Spinal cord (tissue), 10 donors: ENCODE results near the gene LRRC10B. TPM values are rescaled to one million over a fixed set of nuclear protein-coding genes. Genes with fewer than 3 reads are reported as not detected.

ENCODE experiments used
- DNase-seq, 6 donors: peaks; one replicate each; pipeline versions ENCODE4 v3.0.0 to v3.0.0-alpha.2; 2013 to 2015; ENCODE audit warnings: low spot score in 6 of 6, low read depth in 4 of 6
- H3K27ac ChIP-seq: one replicate; pipeline ENCODE4 v1.5.1; 2013; ENCODE audit warnings: low read depth, low read length, control low read depth
- H3K27me3 ChIP-seq: one replicate; pipeline ENCODE4 v1.6.1; 2013; ENCODE audit warnings: low read length; ENCODE audit not compliant: control insufficient read depth, insufficient read depth
- H3K36me3 ChIP-seq: one replicate; pipeline ENCODE4 v1.6.1; 2013; ENCODE audit warnings: low read length; ENCODE audit not compliant: control insufficient read depth, insufficient read depth
- H3K4me1 ChIP-seq: one replicate; pipeline ENCODE4 v1.6.1; 2013; ENCODE audit warnings: low read length; ENCODE audit not compliant: control insufficient read depth, insufficient read depth
- H3K4me3 ChIP-seq: one replicate; pipeline ENCODE4 v1.5.1; 2013; ENCODE audit warnings: low read depth, low read length, control low read depth
- H3K9me3 ChIP-seq: one replicate; pipeline ENCODE4 v1.6.1; 2013; ENCODE audit warnings: low read length; ENCODE audit not compliant: control insufficient read depth, insufficient read depth
- WGBS: methylation state at CpG from one replicate; pipeline ENCODE4 v1.1.5; 2013; ENCODE audit warnings: missing lambda C conversion rate; ENCODE audit not compliant: insufficient coverage; 5-methylcytosine and 5-hydroxymethylcytosine counted together
- polyA plus RNA-seq, 2 donors: library from polyadenylated mRNA; unstranded; fragments of 120-200 nt; gene quantifications; one replicate each; pipeline ENCODE4 v1.2.1, GENCODE V29; 2013; ENCODE audit not compliant: insufficient read length in 2 of 2
- total RNA-seq, 2 donors: library from RNA; depleted of rRNA in 1 of 2; stranded (reverse); fragments of 120-200 nt in 1 of 2; fragments of >200 nt in 1 of 2; gene quantifications; one replicate each; pipeline versions ENCODE4 v1.2.3 to v1.2.4, GENCODE V29; 2013 to 2014
- donor health status: healthy.

Gene LRRC10B
- total and polyA plus RNA-seq, 4 donors = 1.4 to 11.8 (median 7.3) TPM

DNA sequence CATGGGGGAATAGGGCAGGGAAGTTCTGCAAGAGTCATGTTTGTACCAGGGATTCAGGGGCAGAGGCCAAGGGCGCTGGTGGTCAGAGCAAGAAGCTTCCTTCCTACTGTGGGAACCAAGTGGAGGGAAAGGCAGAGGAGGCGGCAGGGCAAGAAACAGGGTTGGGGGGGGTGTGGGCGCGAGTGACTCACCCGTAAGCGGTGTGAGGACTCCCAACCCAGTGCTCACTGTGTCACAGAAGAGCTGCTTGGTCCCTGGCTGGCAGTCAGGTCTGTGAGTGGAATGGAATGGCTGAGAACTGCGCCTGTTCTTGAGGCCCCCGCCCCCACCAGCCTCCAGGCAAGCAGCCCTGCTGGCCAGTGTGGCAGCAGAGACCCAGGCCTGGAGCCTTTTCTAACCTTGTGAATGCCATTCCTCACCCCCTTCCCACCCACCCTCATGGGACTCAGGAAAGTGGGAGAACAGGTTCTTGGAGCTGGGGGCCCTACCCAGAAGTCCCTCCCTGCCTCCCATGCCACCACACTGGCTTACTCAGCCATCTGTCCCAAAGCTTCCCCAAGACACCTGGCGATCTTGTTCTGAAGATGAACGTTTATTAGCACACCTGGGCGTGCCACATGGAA lies 4.7 kb downstream of the LRRC10B start:
- Histone ChIP-seq H3K27me3 (peaks cover 12% of the 10 kb centered on the region), H3K36me3 (peaks cover 24% of the 10 kb centered on the region), H3K4me1 (peaks cover 72% of the 10 kb centered on the region), H3K27ac (no peak overlapping the region), H3K4me3 (no peak overlapping the region), H3K9me3 (no peaks in the 10 kb centered on the region)
- DNase-seq = no peak
- WGBS = 78% methylated on average over 8 of the region's 11 CpGs

DNA sequence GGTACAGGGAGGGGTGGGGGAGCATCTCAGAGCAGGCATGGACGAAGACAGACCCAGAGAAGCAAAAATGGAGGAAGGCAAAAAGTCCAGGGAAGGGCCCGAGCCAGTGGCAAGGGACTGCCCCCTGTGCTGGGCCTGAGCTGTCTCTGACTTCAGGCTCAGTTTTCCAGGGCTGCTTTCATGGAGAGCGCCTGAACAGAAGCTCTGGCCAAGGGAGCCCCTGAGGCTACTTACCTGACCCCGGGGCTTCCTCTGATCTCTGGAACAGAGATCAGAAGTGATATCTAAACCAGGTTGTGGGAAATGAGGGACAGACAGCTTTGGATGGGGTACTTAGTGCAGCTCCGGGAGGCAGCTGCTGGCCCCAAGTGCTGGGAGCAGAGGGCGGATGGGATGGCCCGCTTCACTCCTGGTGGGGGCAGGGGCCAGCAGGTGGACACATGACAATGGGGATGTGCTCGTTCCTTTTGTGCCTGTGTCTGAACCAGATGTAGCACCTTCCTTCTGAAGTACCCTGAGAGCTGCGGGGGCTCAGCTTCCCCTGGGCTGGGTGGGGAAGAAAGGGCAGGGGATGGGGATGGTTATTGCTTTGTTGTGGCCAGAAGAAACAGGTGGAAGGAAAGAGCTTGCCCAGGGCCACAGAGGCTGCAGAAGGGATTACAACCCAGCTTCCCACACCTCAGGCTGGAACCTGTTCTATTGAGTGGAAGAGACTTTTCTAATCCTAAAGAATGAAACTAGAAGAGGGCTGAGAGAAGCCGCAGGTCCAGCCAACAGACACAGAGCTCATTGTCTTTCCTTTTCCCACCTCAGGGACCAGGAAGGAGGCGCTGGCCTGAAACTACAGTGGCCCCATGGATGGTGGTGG lies 5.7 kb downstream of the LRRC10B start:
- no peaks in the 10 kb centered on the region for H3K9me3 ChIP-seq
- H3K4me1 ChIP-seq = peaks cover 67% of the 10 kb centered on the region
- H3K27me3 ChIP-seq = peaks cover 10% of the 10 kb centered on the region
- no peak overlapping the region for H3K27ac ChIP-seq
- 65% methylated on average over 8 of the region's 11 CpGs for WGBS
- no peak overlapping the region for H3K4me3 ChIP-seq
- DNase-seq = no peak
- peaks cover 31% of the 10 kb centered on the region for H3K36me3 ChIP-seq

DNA sequence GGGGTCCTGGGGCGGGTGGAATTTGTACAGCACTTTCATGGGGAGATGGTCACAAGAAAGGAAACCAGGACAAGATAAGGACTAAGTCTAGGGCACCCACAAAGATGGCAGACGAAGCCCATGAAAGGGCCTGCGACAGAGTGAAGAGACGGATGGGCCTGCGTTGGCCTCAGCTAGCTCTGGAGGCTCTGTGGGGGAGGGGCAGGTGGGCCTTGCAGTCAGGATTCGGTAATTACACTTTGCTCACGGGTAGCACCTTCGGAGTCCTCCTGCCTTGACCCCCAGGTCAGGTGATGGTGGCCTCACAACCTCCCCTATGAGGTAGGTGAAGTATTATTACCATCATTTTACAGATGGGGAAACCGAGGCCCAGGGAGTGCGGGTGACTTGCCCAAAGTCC lies 7.1 kb downstream of the LRRC10B start:
- H3K9me3 ChIP-seq = no peaks in the 10 kb centered on the region
- peaks cover 2% of the 10 kb centered on the region for H3K27me3 ChIP-seq
- peaks cover 26% of the 10 kb centered on the region for H3K36me3 ChIP-seq
- H3K4me3 ChIP-seq = no peak overlapping the region
- 64% methylated on average over 7 of the region's 10 CpGs for WGBS
- peaks cover 54% of the 10 kb centered on the region for H3K4me1 ChIP-seq
- DNase-seq = no peak
- no peak overlapping the region for H3K27ac ChIP-seq

DNA sequence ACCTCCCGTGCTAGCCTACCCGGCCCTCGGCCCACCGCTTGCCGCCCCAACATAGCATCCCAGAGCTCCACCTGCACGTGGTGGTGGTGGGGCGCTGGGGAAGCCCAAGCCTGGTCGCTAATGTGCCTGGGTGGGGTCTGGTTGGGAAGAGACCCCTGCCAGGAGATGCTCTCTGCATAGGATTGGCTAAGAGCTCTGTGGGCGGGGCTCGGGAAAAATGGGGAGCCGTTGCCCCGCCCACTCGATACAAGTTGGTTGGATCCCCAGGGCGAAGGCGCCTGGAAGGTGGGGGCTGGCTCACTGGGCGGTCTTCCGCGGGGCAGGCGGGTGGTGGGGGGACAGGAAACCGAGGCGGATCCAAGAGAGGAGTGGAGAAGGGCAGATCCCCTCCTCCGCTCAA lies 7.6 kb downstream of the LRRC10B start:
- no peak overlapping the region for H3K4me3 ChIP-seq
- peak in 2 of 6 donors; percentile 30 to 61 for DNase-seq
- WGBS = 14% methylated on average over 7 of the region's 22 CpGs
- H3K27ac ChIP-seq = no peak overlapping the region
- peaks cover 49% of the 10 kb centered on the region for H3K4me1 ChIP-seq
- H3K27me3 ChIP-seq = peaks cover 2% of the 10 kb centered on the region
- no peaks in the 10 kb centered on the region for H3K9me3 ChIP-seq
- peaks cover 31% of the 10 kb centered on the region for H3K36me3 ChIP-seq

DNA sequence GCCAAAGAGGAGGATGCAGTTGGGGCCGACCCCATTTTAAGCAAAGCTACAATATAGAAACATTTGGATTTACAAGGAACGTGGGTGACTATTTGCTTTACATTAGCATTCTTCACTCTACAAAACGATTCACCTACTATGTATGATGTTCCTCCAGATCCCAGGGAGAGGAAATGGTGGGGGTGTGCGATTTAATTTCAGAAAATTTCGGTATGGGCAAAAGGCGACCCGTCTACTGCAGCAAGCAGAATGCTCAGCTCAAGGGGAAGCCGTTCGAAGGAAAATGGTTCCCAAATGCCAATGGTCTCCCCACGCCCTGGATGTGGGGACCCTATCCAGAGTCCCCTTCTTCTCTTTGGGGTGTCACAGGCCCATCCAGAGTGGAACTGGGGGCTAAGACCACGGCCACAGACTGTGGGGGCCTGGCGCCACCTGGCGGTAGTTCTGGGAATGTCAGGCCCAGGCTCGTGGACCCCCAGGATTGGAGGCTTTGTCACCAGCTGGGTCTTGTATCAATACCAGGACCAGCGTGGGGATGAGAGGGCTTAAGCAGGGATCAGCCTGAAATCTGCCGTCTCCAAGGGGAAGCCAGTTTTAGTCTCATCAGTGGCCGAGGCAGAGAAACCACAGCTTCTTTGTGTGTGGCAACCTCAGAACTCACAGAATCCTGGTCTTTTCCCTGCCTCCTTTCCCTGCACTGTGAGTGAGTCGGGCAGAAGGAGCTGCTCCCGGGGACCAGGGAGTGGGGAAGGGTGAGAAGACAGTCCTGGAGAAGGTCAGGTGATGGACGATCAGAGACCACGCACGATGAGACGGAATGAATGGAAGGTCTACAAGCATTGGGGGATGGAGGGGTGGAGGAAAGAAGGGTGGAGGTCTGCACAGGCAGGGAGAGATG lies 8.4 kb downstream of the LRRC10B start:
- Histone ChIP-seq H3K36me3 (peaks cover 38% of the 10 kb centered on the region), H3K4me3 (no peak overlapping the region), H3K27me3 (peaks cover 2% of the 10 kb centered on the region), H3K4me1 (peaks cover 42% of the 10 kb centered on the region), H3K27ac (no peak overlapping the region), H3K9me3 (no peaks in the 10 kb centered on the region)
- peak in 2 of 6 donors; percentile 80 to 84 for DNase-seq
- 11% methylated on average over 20 of the region's 23 CpGs for WGBS

DNA sequence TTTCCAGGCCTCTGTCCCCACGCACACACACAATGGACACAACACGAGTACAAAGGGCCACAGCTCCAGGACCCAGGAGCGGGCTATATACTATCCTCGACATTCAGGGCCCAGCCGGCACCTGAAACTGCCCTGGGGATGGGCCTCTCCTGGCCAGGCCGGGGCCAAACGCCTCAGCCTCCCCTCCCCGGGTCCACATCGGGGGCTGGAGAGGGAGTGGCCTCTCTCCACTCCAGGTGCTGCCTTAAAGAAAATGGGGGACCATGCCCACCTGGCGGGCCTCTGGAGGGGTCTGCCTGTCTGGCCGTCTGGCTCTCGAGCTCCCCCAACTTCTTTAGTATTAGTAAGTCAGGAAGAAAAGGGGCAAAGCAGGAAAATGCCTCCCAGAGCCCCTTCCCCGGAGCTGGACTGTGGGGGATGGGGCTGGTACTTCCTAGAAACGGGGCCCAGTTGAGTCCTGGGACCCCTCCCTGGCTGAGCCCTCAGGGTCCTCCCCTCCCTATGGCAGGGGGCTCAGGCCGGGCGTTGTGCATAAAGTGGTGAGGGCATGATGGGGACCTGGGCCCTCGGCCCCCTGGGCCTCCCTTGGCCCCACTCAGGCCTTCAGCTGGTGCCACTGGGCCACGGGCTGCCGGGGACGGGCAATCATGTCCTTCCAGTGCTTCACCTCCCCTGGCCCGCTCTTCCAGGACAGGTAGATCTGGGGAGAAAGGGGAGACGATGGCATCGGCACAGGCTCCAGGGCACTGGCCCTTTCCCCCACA lies 9.7 kb downstream of the LRRC10B start:
- no peak overlapping the region for H3K27ac ChIP-seq
- no peak overlapping the region for H3K4me3 ChIP-seq
- peaks cover 2% of the 10 kb centered on the region for H3K27me3 ChIP-seq
- 75% methylated on average over 12 of the region's 23 CpGs for WGBS
- peaks cover 40% of the 10 kb centered on the region for H3K36me3 ChIP-seq
- no peaks in the 10 kb centered on the region for H3K9me3 ChIP-seq
- no peak for DNase-seq
- H3K4me1 ChIP-seq = peaks cover 32% of the 10 kb centered on the region

DNA sequence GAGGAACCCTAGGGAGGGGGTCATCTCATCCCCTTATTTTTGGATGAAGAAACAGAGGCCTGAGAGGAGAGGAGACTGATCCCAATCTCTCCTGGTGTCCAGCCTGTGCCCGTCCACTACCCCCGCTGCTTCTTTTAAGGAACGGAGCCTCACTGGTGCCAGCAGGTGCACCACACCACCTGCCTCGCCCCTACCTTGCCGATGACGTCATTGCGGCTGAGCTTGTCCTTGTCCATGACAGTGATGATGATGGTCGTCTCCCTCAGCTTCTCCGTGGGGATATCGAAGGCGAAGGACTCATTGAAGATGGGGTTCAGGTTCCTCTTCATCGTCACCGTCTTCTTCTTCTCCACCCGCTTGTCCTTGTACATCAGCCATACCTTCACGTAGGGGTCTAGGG lies 14.3 kb downstream of the LRRC10B start:
- Histone ChIP-seq H3K9me3 (no peaks in the 10 kb centered on the region), H3K4me1 (no peaks in the 10 kb centered on the region), H3K4me3 (no peak overlapping the region), H3K27ac (no peak overlapping the region), H3K27me3 (no peaks in the 10 kb centered on the region), H3K36me3 (peaks cover 68% of the 10 kb centered on the region)
- WGBS = 92% methylated on average over 10 of the region's 15 CpGs
- no peak for DNase-seq

DNA sequence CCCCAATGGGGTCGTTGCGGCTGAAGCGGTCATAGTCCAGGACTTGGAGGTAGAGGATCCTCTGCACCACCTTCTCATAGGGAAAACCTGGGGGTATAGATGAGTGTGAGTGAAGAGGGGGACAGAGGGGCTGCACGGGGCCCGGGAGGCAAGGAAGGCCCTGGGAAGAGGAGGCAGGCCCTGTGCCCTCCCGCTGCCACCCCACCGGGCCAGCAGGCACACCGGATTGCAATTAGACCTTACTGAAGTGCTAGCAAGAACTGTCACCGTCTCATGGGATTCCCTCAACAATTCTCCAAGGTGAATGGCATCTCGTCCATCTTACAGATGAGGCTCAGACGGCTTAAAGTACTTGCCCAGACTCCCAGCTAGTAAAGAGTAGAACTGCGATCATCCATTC lies 15.9 kb downstream of the LRRC10B start:
- Histone ChIP-seq H3K4me1 (peaks cover 9% of the 10 kb centered on the region), H3K36me3 (peaks cover 68% of the 10 kb centered on the region), H3K27me3 (no peaks in the 10 kb centered on the region), H3K4me3 (no peak overlapping the region), H3K9me3 (no peaks in the 10 kb centered on the region), H3K27ac (no peak overlapping the region)
- WGBS = 84% methylated on average over 9 of the region's 12 CpGs
- no peak for DNase-seq
